Measurements from ENCODE around the gene C16orf92.

Gene C16orf92

GRCh38 chr16:29995911-29996765, 26.9 kb upstream of the C16orf92 start, which contains the start of gene INO80E:
TSS of gene INO80E (plus strand) at chr16:29996241. CDS start at chr16:29996311, 70 bp downstream.
- 0 to 1% methylated on average over 65 of the region's 65 CpGs for WGBS, 2 experiments
- peaks cover 11% of the 10 kb centered on the region for H3K36me3 ChIP-seq (ENCODE audit: control insufficient read depth, insufficient read depth, low read length)
- no peaks in the 10 kb centered on the region for H3K27me3 ChIP-seq (ENCODE audit: control insufficient read depth, insufficient read depth, low read length, poor library complexity, severe bottlenecking)
- peaks cover 12% of the 10 kb centered on the region for H3K4me1 ChIP-seq (ENCODE audit: control insufficient read depth, insufficient read depth, low read length)
- H3K4me3 ChIP-seq (ENCODE audit: insufficient read depth, low read depth, low read length): peak within 1 kb of the TSS; percentile 90
- H3K27ac ChIP-seq (ENCODE audit: insufficient read depth, low read depth, low read length, poor library complexity, severe bottlenecking): peak within 1 kb of the TSS; percentile 44
- H3K9me3 ChIP-seq (ENCODE audit: control insufficient read depth, low read length): no peaks in the 10 kb centered on the region

- H3K27ac ChIP-seq (ENCODE audit: insufficient read depth, low read depth, low read length, poor library complexity, severe bottlenecking): no peak overlapping the region
- peaks cover 8% of the 10 kb centered on the region for H3K36me3 ChIP-seq (ENCODE audit: control insufficient read depth, insufficient read depth, low read length)
- 36 to 39% methylated on average over 9 of the region's 9 CpGs for WGBS, 2 experiments
- H3K4me1 ChIP-seq (ENCODE audit: control insufficient read depth, insufficient read depth, low read length): peaks cover 12% of the 10 kb centered on the region
- peak overlapping the region; percentile 90 for H3K4me3 ChIP-seq (ENCODE audit: insufficient read depth, low read depth, low read length)
- no peaks in the 10 kb centered on the region for H3K27me3 ChIP-seq (ENCODE audit: control insufficient read depth, insufficient read depth, low read length, poor library complexity, severe bottlenecking)
- H3K9me3 ChIP-seq (ENCODE audit: control insufficient read depth, low read length): no peaks in the 10 kb centered on the region
These were observed 26.2 kb upstream of the C16orf92 start for GRCh38 chr16:29996766-29997250.

- WGBS, 2 experiments: 93 to 95% methylated on average over 6 of the region's 6 CpGs
- H3K27ac ChIP-seq (ENCODE audit: insufficient read depth, low read depth, low read length, poor library complexity, severe bottlenecking): no peak overlapping the region
- H3K9me3 ChIP-seq (ENCODE audit: control insufficient read depth, low read length): no peaks in the 10 kb centered on the region
- H3K4me3 ChIP-seq (ENCODE audit: insufficient read depth, low read depth, low read length): no peak overlapping the region
- no peaks in the 10 kb centered on the region for H3K27me3 ChIP-seq (ENCODE audit: control insufficient read depth, insufficient read depth, low read length, poor library complexity, severe bottlenecking)
- H3K36me3 ChIP-seq (ENCODE audit: control insufficient read depth, insufficient read depth, low read length): no peaks in the 10 kb centered on the region
- peaks cover 6% of the 10 kb centered on the region for H3K4me1 ChIP-seq (ENCODE audit: control insufficient read depth, insufficient read depth, low read length)
These were observed 23.4 kb upstream of the C16orf92 start for GRCh38 chr16:29999605-30000004.

- no peaks in the 10 kb centered on the region for H3K36me3 ChIP-seq (ENCODE audit: control insufficient read depth, insufficient read depth, low read length)
- H3K27ac ChIP-seq (ENCODE audit: insufficient read depth, low read depth, low read length, poor library complexity, severe bottlenecking): no peak overlapping the region
- peaks cover 4% of the 10 kb centered on the region for H3K4me1 ChIP-seq (ENCODE audit: control insufficient read depth, insufficient read depth, low read length)
- no peaks in the 10 kb centered on the region for H3K9me3 ChIP-seq (ENCODE audit: control insufficient read depth, low read length)
- H3K27me3 ChIP-seq (ENCODE audit: control insufficient read depth, insufficient read depth, low read length, poor library complexity, severe bottlenecking): no peaks in the 10 kb centered on the region
- H3K4me3 ChIP-seq (ENCODE audit: insufficient read depth, low read depth, low read length): no peak overlapping the region
- 75% methylated on average over 33 of the region's 33 CpGs for whole genome bisulfite sequencing, 2 experiments
These were observed 22.0 kb upstream of the C16orf92 start for GRCh38 chr16:30000735-30001631.

GRCh38 chr16:30002614-30003346, 20.2 kb upstream of the C16orf92 start:
- Histone ChIP-seq H3K4me1 (ENCODE audit: control insufficient read depth, insufficient read depth, low read length) (no peaks in the 10 kb centered on the region), H3K27me3 (ENCODE audit: control insufficient read depth, insufficient read depth, low read length, poor library complexity, severe bottlenecking) (no peaks in the 10 kb centered on the region), H3K9me3 (ENCODE audit: control insufficient read depth, low read length) (no peaks in the 10 kb centered on the region), H3K27ac (ENCODE audit: insufficient read depth, low read depth, low read length, poor library complexity, severe bottlenecking) (no peak overlapping the region), H3K36me3 (ENCODE audit: control insufficient read depth, insufficient read depth, low read length) (no peaks in the 10 kb centered on the region), H3K4me3 (ENCODE audit: insufficient read depth, low read depth, low read length) (no peak overlapping the region)
- WGBS, 2 experiments: 92% methylated on average over 19 of the region's 19 CpGs

- 90 to 92% methylated on average over 17 of the region's 17 CpGs for WGBS, 2 experiments
- H3K27me3 ChIP-seq (ENCODE audit: control insufficient read depth, insufficient read depth, low read length, poor library complexity, severe bottlenecking): no peaks in the 10 kb centered on the region
- no peaks in the 10 kb centered on the region for H3K36me3 ChIP-seq (ENCODE audit: control insufficient read depth, insufficient read depth, low read length)
- no peak overlapping the region for H3K27ac ChIP-seq (ENCODE audit: insufficient read depth, low read depth, low read length, poor library complexity, severe bottlenecking)
- no peak overlapping the region for H3K4me3 ChIP-seq (ENCODE audit: insufficient read depth, low read depth, low read length)
- no peaks in the 10 kb centered on the region for H3K9me3 ChIP-seq (ENCODE audit: control insufficient read depth, low read length)
- no peaks in the 10 kb centered on the region for H3K4me1 ChIP-seq (ENCODE audit: control insufficient read depth, insufficient read depth, low read length)
These were observed 19.2 kb upstream of the C16orf92 start for GRCh38 chr16:30003670-30004423.

- Histone ChIP-seq H3K4me1 (ENCODE audit: control insufficient read depth, insufficient read depth, low read length) (peaks cover 2% of the 10 kb centered on the region), H3K36me3 (ENCODE audit: control insufficient read depth, insufficient read depth, low read length) (no peaks in the 10 kb centered on the region), H3K27me3 (ENCODE audit: control insufficient read depth, insufficient read depth, low read length, poor library complexity, severe bottlenecking) (peaks cover 3% of the 10 kb centered on the region), H3K27ac (ENCODE audit: insufficient read depth, low read depth, low read length, poor library complexity, severe bottlenecking) (no peak overlapping the region), H3K9me3 (ENCODE audit: control insufficient read depth, low read length) (no peaks in the 10 kb centered on the region), H3K4me3 (ENCODE audit: insufficient read depth, low read depth, low read length) (no peak overlapping the region)
- 91 to 92% methylated on average over 19 of the region's 19 CpGs for WGBS, 2 experiments
These were observed 18.6 kb upstream of the C16orf92 start for GRCh38 chr16:30004424-30004776.

GRCh38 chr16:30004811-30005242, 18.2 kb upstream of the C16orf92 start:
- Histone ChIP-seq H3K27ac (ENCODE audit: insufficient read depth, low read depth, low read length, poor library complexity, severe bottlenecking) (no peak overlapping the region), H3K4me3 (ENCODE audit: insufficient read depth, low read depth, low read length) (no peak overlapping the region), H3K4me1 (ENCODE audit: control insufficient read depth, insufficient read depth, low read length) (peaks cover 6% of the 10 kb centered on the region), H3K9me3 (ENCODE audit: control insufficient read depth, low read length) (no peaks in the 10 kb centered on the region), H3K27me3 (ENCODE audit: control insufficient read depth, insufficient read depth, low read length, poor library complexity, severe bottlenecking) (peaks cover 7% of the 10 kb centered on the region), H3K36me3 (ENCODE audit: control insufficient read depth, insufficient read depth, low read length) (no peaks in the 10 kb centered on the region)
- WGBS, 2 experiments: 80% methylated on average over 11 of the region's 11 CpGs

- Histone ChIP-seq H3K27ac (ENCODE audit: insufficient read depth, low read depth, low read length, poor library complexity, severe bottlenecking) (no peak overlapping the region), H3K36me3 (ENCODE audit: control insufficient read depth, insufficient read depth, low read length) (no peaks in the 10 kb centered on the region), H3K9me3 (ENCODE audit: control insufficient read depth, low read length) (no peaks in the 10 kb centered on the region), H3K4me1 (ENCODE audit: control insufficient read depth, insufficient read depth, low read length) (peaks cover 13% of the 10 kb centered on the region), H3K27me3 (ENCODE audit: control insufficient read depth, insufficient read depth, low read length, poor library complexity, severe bottlenecking) (peaks cover 14% of the 10 kb centered on the region), H3K4me3 (ENCODE audit: insufficient read depth, low read depth, low read length) (no peak overlapping the region)
- 80 to 85% methylated on average over 35 of the region's 35 CpGs for WGBS, 2 experiments
These were observed 17.5 kb upstream of the C16orf92 start for GRCh38 chr16:30005341-30006094.
